Common myeloid progenitor, CD34-positive (primary cell): ENCODE results near the gene NKAIN2.

Experiments
- CTCF ChIA-PET: fragments of 350-600 bp; sonication (Branson Sonifier 250); formaldehyde crosslinking; loops from one replicate; lab custom pipeline; 2021; ENCODE audit warnings: antibody characterized with exemption; lab: Charles Lee
- POLR2A ChIA-PET: fragments of 350-600 bp; sonication (Branson Sonifier 250); formaldehyde crosslinking; loops from one replicate; lab custom pipeline; 2021; ENCODE audit warnings: antibody characterized with exemption; lab: Charles Lee
- DNase-seq, 3 donors: peaks; one replicate each; pipeline versions ENCODE4 v3.0.0 to v3.0.0-alpha.2; 2013
- H3K27ac ChIP-seq, 2 experiments: 1 replicate in 1 of 2; 2 replicates in 1 of 2; pipeline ENCODE4 v1.7.0; 2013; ENCODE audit warnings: inconsistent platforms in 2 of 2, low read length in 2 of 2, mild to moderate bottlenecking in 2 of 2, low read depth in 1 of 2, moderate library complexity in 1 of 2; ENCODE audit not compliant: severe bottlenecking in 2 of 2, insufficient read depth in 1 of 2, poor library complexity in 1 of 2
- H3K27me3 ChIP-seq, 5 experiments: replicated peaks in 2 of 5; 1 replicate in 3 of 5; 2 replicates in 2 of 5; pipeline versions ENCODE4 v1.6.1 to v1.7.0; 2013; ENCODE audit warnings: low read length in 4 of 5, mild to moderate bottlenecking in 2 of 5, moderate library complexity in 2 of 5, inconsistent platforms in 1 of 5; ENCODE audit not compliant: insufficient read depth in 5 of 5, control insufficient read depth in 4 of 5
- H3K36me3 ChIP-seq, 4 experiments: 1 replicate in 2 of 4; 2 replicates in 2 of 4; pipeline versions ENCODE4 v1.6.1 to v1.7.0; 2013; ENCODE audit warnings: low read length in 3 of 4, control low read depth in 1 of 4, mild to moderate bottlenecking in 1 of 4; ENCODE audit not compliant: control insufficient read depth in 4 of 4, insufficient read depth in 4 of 4
- H3K4me1 ChIP-seq, 4 experiments: 1 replicate in 3 of 4; 2 replicates in 1 of 4; pipeline versions ENCODE4 v1.6.1 to v1.7.1; 2013; ENCODE audit warnings: low read length in 3 of 4, mild to moderate bottlenecking in 3 of 4, control low read depth in 1 of 4, inconsistent platforms in 1 of 4, moderate library complexity in 1 of 4; ENCODE audit not compliant: control insufficient read depth in 4 of 4, insufficient read depth in 4 of 4; ENCODE audit errors: control extremely low read depth in 1 of 4
- H3K4me3 ChIP-seq, 7 experiments: 1 replicate in 4 of 7; 2 replicates in 3 of 7; pipeline versions ENCODE4 v1.5.1 to v1.7.0; 2013; ENCODE audit warnings: mild to moderate bottlenecking in 7 of 7, low read length in 6 of 7, moderate library complexity in 6 of 7, inconsistent platforms in 2 of 7, low read depth in 2 of 7, control low read depth in 1 of 7; ENCODE audit not compliant: insufficient read depth in 4 of 7, control insufficient read depth in 1 of 7; ENCODE audit errors: extremely low read depth in 1 of 7
- H3K9me3 ChIP-seq, 5 experiments: 1 replicate in 4 of 5; 2 replicates in 1 of 5; pipeline versions ENCODE4 v1.6.1 to v1.7.1; 2013; ENCODE audit warnings: low read length in 4 of 5, mild to moderate bottlenecking in 2 of 5, inconsistent platforms in 1 of 5, low read depth in 1 of 5, moderate library complexity in 1 of 5; ENCODE audit not compliant: control insufficient read depth in 4 of 5, insufficient read depth in 2 of 5; ENCODE audit errors: control extremely low read depth in 1 of 5
- WGBS: methylation state at CpG from one replicate; pipeline ENCODE4 v1.1.5; 2013; ENCODE audit not compliant: insufficient coverage; 5-methylcytosine and 5-hydroxymethylcytosine counted together

Gene NKAIN2

DNA sequence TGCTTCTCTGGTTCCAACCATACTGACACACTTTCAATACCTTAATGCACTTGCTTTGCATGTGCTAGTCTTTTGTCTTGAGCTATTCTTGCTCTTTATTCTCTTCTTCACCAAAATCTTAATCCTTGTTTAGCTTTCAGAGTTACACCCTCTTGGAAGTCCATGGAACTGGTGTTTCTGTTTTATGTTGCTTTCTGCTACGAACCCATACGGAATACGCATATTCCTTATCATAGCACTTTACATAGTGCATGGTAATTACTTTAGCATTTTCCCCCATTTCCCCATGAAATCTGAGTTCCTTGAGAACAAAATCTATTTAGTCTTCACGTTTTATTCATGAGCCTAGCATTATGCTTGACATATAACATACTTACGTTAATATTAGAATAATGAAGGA, 270.9 kb downstream of the NKAIN2 start:
- Histone ChIP-seq H3K27ac (no peak overlapping the region), H3K36me3 (peaks cover 0 to 10% (median 1%) of the 10 kb centered on the region in 4 experiments), H3K4me3 (no peak overlapping the region), H3K4me1 (peaks cover 2 to 3% (median 3%) of the 10 kb centered on the region in 4 experiments), H3K9me3 (no peaks in the 10 kb centered on the region), H3K27me3 (no peaks in the 10 kb centered on the region)
- POLR2A ChIA-PET = no interaction called here
- 93% methylated on average over 3 of the region's 5 CpGs for WGBS
- no peak for DNase-seq
- CTCF ChIA-PET = no interaction called here

DNA sequence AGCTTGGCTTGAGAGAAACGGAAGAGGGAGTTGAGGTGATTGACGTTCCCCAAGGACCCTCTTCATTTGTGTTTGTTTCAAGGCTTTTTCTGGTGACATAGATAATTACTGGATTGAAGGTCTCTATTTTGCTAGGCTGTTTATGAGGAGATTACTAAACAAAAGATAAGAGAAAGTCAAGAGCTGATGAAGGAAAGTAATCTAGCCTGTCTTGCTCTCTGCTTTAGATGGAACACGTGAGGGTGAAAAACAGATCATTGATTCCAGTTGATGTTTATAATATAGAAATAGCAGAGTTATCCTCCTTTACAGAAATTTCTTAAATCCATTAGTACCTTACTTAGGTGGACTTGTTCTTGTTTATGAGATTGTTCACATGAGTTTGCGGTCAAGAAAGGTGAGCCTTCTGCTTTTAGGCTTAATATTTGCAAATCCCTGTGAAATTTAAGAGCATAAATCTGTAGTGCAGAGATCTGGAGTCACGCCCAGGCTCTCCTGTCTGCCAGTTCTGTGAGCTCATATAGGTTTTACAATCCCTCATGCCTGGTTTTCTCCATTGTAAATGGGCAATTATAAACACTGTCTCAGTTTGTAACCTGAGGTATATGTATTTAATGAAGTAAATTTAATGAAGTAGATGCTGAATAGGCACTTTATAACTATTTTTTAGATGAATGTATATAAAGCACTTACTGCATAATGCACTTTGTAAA, 272.8 kb downstream of the NKAIN2 start:
- no peaks in the 10 kb centered on the region for H3K36me3 ChIP-seq
- peaks cover 6 to 10% (median 7%) of the 10 kb centered on the region in 4 experiments for H3K4me1 ChIP-seq
- no peak overlapping the region for H3K27ac ChIP-seq
- no peak overlapping the region for H3K4me3 ChIP-seq
- ChIA-PET POLR2A (no interaction called here), CTCF (no interaction called here)
- 100% methylated on average over 3 of the region's 5 CpGs for WGBS
- no peaks in the 10 kb centered on the region for H3K27me3 ChIP-seq
- H3K9me3 ChIP-seq = no peaks in the 10 kb centered on the region
- no peak for DNase-seq

DNA sequence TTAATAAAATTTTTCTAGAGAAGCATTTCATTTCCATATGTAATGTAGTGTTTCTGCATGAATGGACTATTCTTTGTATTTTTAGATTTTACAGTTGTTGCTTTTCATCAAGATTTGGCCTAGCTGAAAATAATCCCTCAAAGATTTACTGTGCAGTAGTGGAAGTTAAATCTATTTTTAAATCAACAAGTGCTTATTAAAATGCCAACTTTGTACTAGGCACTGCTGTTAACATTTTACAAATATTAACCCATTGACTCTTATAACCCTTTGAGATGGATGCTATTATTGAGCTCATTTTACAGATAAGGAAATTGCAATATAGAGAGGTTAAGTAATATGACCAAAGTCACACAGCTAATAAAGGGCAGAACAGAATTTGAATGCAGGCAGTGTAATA, 274.5 kb downstream of the NKAIN2 start:
- Histone ChIP-seq H3K4me3 (no peak overlapping the region), H3K36me3 (no peaks in the 10 kb centered on the region), H3K27ac (no peak overlapping the region), H3K27me3 (no peaks in the 10 kb centered on the region), H3K4me1 (peaks cover 6 to 10% (median 7%) of the 10 kb centered on the region in 4 experiments), H3K9me3 (no peaks in the 10 kb centered on the region)
- CTCF ChIA-PET = no interaction called here
- POLR2A ChIA-PET = no interaction called here
- no peak for DNase-seq

DNA sequence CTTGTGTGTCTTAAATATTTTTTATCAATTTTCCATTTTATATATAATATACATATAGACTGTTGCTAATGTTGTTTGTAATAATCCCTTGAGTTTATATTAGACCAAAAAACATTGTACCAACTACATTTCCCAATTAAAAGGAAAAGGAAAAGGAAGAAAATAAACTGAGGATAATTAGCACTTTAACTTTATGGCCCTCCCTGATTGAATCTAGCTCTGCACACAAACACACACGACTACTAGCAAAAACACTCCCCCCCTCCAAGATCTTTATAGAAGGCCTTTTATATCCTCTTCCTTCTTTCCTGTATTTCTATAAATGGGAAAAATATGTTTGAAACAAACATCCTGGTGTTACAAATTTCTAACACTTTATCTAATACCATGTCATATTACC, 276.8 kb downstream of the NKAIN2 start:
- Histone ChIP-seq H3K4me1 (peaks cover 6 to 10% (median 7%) of the 10 kb centered on the region in 4 experiments), H3K27me3 (no peaks in the 10 kb centered on the region), H3K4me3 (no peak overlapping the region), H3K36me3 (no peaks in the 10 kb centered on the region), H3K9me3 (no peaks in the 10 kb centered on the region), H3K27ac (no peak overlapping the region)
- ChIA-PET CTCF (no interaction called here), POLR2A (no interaction called here)
- DNase-seq = no peak
- no CpG with 5 or more reads among the region's 1 CpG for WGBS

DNA sequence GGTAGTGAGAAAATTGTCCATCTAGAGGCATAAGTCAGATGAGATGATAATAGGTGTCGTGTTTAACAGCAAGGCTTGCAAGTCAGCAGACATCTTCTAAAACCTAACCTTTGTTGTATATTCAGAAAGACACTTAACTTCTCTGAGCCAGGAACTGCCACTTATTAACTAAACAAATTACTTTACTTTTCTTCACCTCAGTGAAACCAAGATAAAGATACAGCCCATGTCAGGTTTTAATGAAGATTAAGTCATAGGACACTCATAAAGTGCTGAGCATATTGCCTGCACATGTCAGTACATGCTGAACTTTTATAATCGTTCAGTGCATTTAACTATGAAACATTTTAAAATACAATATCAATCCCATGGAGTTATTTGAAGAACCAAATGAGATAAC, 286.8 kb downstream of the NKAIN2 start:
- H3K4me3 ChIP-seq = no peak overlapping the region
- WGBS = no CpG with 5 or more reads among the region's 2 CpGs
- no peaks in the 10 kb centered on the region for H3K9me3 ChIP-seq
- H3K36me3 ChIP-seq = no peaks in the 10 kb centered on the region
- H3K4me1 ChIP-seq = no peaks in the 10 kb centered on the region
- H3K27ac ChIP-seq = no peak overlapping the region
- CTCF ChIA-PET = interaction anchor here (0.5 to 1.2 kb wide), 3 partner anchors 103 to 314 kb away, joined by 3 read pairs; no protein-coding TSS in a partner anchor
- no peak for DNase-seq
- POLR2A ChIA-PET = no interaction called here
- H3K27me3 ChIP-seq = no peaks in the 10 kb centered on the region

DNA sequence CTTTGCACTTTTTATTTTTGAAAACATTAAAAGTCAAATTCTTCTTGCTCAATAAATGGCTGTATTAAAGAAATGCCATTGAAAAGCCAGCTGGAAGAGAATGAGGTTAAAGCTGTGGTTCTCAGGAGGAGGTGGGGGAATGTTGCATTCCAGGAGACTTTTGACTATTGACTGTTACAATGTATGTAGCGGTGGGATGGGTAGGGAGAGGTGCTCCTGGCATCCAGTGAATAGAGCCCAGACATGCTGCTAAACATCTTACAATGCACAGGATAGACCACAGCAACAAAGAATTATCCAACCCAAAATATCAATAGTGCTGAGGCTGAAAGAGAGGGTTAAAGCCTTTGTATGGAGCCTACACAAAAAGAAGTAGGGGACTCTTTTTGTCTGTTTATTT, 295.9 kb downstream of the NKAIN2 start:
- H3K4me1 ChIP-seq = no peaks in the 10 kb centered on the region
- DNase-seq = no peak

DNA sequence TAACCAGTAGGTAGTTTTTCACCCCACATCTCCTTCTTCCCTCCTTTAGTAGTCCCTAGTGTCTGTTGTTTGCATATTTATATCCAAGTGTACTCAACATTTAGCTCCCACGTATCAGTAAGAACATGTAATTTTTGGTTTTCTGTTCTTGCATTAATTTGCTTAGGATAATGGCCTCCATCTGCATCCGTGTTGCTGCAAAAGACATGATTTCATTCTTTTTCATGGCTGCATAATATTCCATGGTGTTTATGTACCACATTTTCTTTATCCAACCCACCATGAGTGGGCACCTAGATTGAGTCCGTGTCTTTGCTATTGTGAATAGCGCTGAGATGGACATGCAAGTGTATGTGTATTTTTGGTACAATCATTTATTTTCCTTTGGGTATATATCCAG, 306.8 kb downstream of the NKAIN2 start:
- Histone ChIP-seq H3K4me3 (no peak overlapping the region), H3K27ac (no peak overlapping the region), H3K9me3 (peaks cover 0 to 4% (median 0%) of the 10 kb centered on the region in 5 experiments), H3K27me3 (no peaks in the 10 kb centered on the region), H3K36me3 (peaks cover 0 to 2% (median 0%) of the 10 kb centered on the region in 4 experiments), H3K4me1 (no peaks in the 10 kb centered on the region)
- DNase-seq = no peak
- ChIA-PET POLR2A (no interaction called here), CTCF (no interaction called here)
- no CpG with 5 or more reads among the region's 4 CpGs for WGBS

More for the DNA sequence above, 295.9 kb downstream of the NKAIN2 start:
- POLR2A ChIA-PET = no interaction called here
- no peaks in the 10 kb centered on the region for H3K27me3 ChIP-seq
- no peak overlapping the region for H3K4me3 ChIP-seq
- H3K36me3 ChIP-seq = no peaks in the 10 kb centered on the region
- CTCF ChIA-PET = interaction anchor here (0.8 kb wide), 1 partner anchor 133 kb away, joined by 3 read pairs; no protein-coding TSS in a partner anchor
- H3K9me3 ChIP-seq = no peaks in the 10 kb centered on the region
- H3K27ac ChIP-seq = no peak overlapping the region
- WGBS = no CpG with 5 or more reads among the region's 1 CpG
